DOHH2 (cell line): Measurements from ENCODE around the gene CGNL1.

ENCODE experiments used
- H3F3A ChIP-seq: fragments of 200-600 bp; sonication (generic), shearing (Covaris generic); 2 replicates; pipeline ENCODE4 v1.6.0; 2016; ENCODE audit warnings: antibody characterized with exemption, mild to moderate bottlenecking; ENCODE audit not compliant: control insufficient read depth, insufficient read depth
- H3K27ac ChIP-seq: fragments of 200-600 bp; sonication (generic); 2 replicates; pipeline ENCODE4 v1.5.1; 2014; ENCODE audit warnings: low read depth, mild to moderate bottlenecking, low read length, moderate library complexity
- H3K27me3 ChIP-seq: fragments of 200-600 bp; sonication (generic); 2 replicates; pipeline ENCODE4 v1.6.1; 2014; ENCODE audit warnings: mild to moderate bottlenecking, low read length, mixed read lengths; ENCODE audit not compliant: control insufficient read depth
- H3K36me3 ChIP-seq: fragments of 200-600 bp; sonication (generic); 2 replicates; pipeline ENCODE4 v1.6.1; 2014; ENCODE audit warnings: mild to moderate bottlenecking, low read length, moderate library complexity, mixed read lengths; ENCODE audit not compliant: control insufficient read depth
- H3K4me1 ChIP-seq: fragments of 200-600 bp; sonication (generic); 2 replicates; pipeline ENCODE4 v1.6.1; 2014; ENCODE audit warnings: mild to moderate bottlenecking, low read length, mixed read lengths; ENCODE audit not compliant: control insufficient read depth
- H3K4me2 ChIP-seq: fragments of 200-600 bp; sonication (generic); 2 replicates; pipeline ENCODE4 v1.6.0; 2014; ENCODE audit warnings: mild to moderate bottlenecking, low read length, moderate library complexity
- H3K4me3 ChIP-seq: fragments of 200-600 bp; sonication (generic); 2 replicates; pipeline ENCODE4 v1.5.1; 2014; ENCODE audit warnings: mild to moderate bottlenecking, low read length, mixed read lengths
- H3K79me2 ChIP-seq: fragments of 200-600 bp; sonication (generic); 2 replicates; pipeline ENCODE4 v1.6.1; 2014; ENCODE audit warnings: mild to moderate bottlenecking, low read length, mixed read lengths; ENCODE audit not compliant: control insufficient read depth
- H3K9me2 ChIP-seq: fragments of 200-600 bp; sonication (generic); replicated peaks from 2 replicates; pipeline ENCODE4 v1.6.1; 2014; ENCODE audit warnings: mild to moderate bottlenecking, low read length, mixed read lengths; ENCODE audit not compliant: control insufficient read depth
- H3K9me3 ChIP-seq: fragments of 200-600 bp; sonication (generic); 2 replicates; pipeline ENCODE4 v1.6.1; 2014; ENCODE audit warnings: antibody characterized with exemption, low read length, mixed read lengths; ENCODE audit not compliant: control insufficient read depth, insufficient read depth
- H4K20me1 ChIP-seq: fragments of 200-600 bp; sonication (generic); 2 replicates; pipeline ENCODE4 v1.6.0; 2014; ENCODE audit warnings: low read depth, mild to moderate bottlenecking, antibody characterized with exemption, low read length, moderate library complexity; ENCODE audit not compliant: control insufficient read depth, insufficient read depth
- EZH2phosphoT487 ChIP-seq: fragments of 200-600 bp; sonication (generic); IDR thresholded peaks from 2 replicates; pipeline ENCODE4 v1.6.1; 2017; ENCODE audit warnings: borderline replicate concordance, mild to moderate bottlenecking, antibody characterized with exemption, low read length, moderate library complexity, mixed read lengths
- TF ChIP-seq, protein P1 (sequence below): fragments of 200-600 bp; sonication (generic); IDR thresholded peaks from one replicate; pipeline ENCODE4 v1.5.1; 2014; ENCODE audit warnings: antibody characterized with exemption, mild to moderate bottlenecking, low read depth, low read length; ENCODE audit not compliant: poor library complexity, severe bottlenecking

The CGNL1 gene

DNA sequence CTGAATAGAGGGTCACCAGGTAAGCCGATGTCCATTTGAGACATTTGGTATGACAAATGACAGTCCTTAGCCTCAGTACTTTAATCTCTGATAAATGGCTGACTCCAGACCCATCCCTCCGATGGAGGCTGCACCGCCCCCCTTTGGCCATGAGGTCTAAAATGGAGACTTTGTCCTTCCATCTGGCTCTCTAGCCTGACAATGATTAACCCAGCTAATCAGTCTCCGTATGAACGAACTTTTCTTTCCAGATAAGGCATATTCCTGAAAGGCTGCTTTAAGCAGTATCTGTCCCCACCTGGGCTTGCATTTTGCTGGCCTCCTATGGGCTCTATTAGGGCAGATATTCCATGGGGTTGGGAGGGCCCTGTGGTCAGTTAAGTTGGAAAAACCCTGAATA, 204.6 kb downstream of the CGNL1 start:
- Histone ChIP-seq H3K4me3 (no peak overlapping the region), H3K27me3 (no peaks in the 10 kb centered on the region), H3K36me3 (no peaks in the 10 kb centered on the region), H4K20me1 (no peaks in the 10 kb centered on the region), H3K27ac (no peak overlapping the region), H3K4me2 (no peak overlapping the region), H3F3A (no peaks in the 10 kb centered on the region), H3K4me1 (no peaks in the 10 kb centered on the region), H3K9me2 (no peaks in the 10 kb centered on the region), H3K79me2 (no peaks in the 10 kb centered on the region), H3K9me3 (no peaks in the 10 kb centered on the region)
- no peak for TF ChIP-seq EZH2phosphoT487
- TF ChIP-seq, protein P1, sequence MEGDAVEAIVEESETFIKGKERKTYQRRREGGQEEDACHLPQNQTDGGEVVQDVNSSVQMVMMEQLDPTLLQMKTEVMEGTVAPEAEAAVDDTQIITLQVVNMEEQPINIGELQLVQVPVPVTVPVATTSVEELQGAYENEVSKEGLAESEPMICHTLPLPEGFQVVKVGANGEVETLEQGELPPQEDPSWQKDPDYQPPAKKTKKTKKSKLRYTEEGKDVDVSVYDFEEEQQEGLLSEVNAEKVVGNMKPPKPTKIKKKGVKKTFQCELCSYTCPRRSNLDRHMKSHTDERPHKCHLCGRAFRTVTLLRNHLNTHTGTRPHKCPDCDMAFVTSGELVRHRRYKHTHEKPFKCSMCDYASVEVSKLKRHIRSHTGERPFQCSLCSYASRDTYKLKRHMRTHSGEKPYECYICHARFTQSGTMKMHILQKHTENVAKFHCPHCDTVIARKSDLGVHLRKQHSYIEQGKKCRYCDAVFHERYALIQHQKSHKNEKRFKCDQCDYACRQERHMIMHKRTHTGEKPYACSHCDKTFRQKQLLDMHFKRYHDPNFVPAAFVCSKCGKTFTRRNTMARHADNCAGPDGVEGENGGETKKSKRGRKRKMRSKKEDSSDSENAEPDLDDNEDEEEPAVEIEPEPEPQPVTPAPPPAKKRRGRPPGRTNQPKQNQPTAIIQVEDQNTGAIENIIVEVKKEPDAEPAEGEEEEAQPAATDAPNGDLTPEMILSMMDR, result no peak

DNA sequence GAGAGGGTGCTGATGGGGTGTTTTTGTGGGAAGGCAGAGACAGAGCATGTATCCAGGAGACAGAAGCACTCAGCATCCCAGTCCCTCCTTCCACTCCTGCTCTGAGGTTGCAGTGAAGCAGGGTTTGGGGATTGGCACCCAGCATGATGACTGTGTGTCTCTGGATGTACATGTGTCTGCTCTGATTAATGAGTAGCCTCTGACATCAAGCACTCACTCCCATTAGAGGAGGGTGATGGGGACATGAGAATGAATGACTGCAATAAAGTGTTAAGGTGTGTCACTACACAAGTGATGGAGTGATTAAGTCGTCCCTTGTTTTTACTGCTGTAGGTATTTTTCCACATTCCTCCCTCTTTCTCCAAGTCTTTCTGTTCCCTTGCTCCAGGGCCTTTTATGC, 205.8 kb downstream of the CGNL1 start:
- TF ChIP-seq EZH2phosphoT487, result no peak
- TF ChIP-seq, protein P1, result no peak
- Histone ChIP-seq H3K9me2 (no peaks in the 10 kb centered on the region), H3K4me1 (peaks cover 9% of the 10 kb centered on the region), H3K9me3 (no peaks in the 10 kb centered on the region), H3K36me3 (no peaks in the 10 kb centered on the region), H3F3A (no peaks in the 10 kb centered on the region), H3K27ac (no peak overlapping the region), H3K4me3 (no peak overlapping the region), H3K79me2 (no peaks in the 10 kb centered on the region), H3K4me2 (no peak overlapping the region), H4K20me1 (no peaks in the 10 kb centered on the region), H3K27me3 (no peaks in the 10 kb centered on the region)

DNA sequence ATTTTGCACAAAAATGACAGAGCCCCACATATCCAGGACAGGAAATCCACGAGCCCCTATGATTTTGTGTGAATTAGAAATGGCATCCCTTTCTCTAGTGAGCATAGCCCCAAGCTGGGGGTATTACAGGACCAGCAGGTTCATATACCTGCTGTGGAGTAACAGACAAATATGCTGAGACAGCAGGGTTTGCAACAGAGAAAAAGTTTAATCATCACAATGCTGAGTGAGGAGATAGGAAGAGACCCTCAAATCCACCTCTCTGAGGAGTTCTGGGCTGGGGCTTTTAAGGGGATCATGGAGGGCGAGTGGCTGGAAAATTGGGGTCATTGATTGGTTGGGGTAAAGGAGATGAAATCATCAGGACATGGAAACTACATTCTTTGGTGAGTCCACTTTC, 207.0 kb downstream of the CGNL1 start:
- Histone ChIP-seq H3K4me1 (peaks cover 12% of the 10 kb centered on the region), H3K4me3 (no peak overlapping the region), H4K20me1 (no peaks in the 10 kb centered on the region), H3K36me3 (no peaks in the 10 kb centered on the region), H3K27ac (no peak overlapping the region), H3F3A (no peaks in the 10 kb centered on the region), H3K9me2 (no peaks in the 10 kb centered on the region), H3K27me3 (no peaks in the 10 kb centered on the region), H3K4me2 (no peak overlapping the region), H3K79me2 (no peaks in the 10 kb centered on the region), H3K9me3 (no peaks in the 10 kb centered on the region)
- TF ChIP-seq, protein P1, result no peak
- TF ChIP-seq EZH2phosphoT487, result no peak

DNA sequence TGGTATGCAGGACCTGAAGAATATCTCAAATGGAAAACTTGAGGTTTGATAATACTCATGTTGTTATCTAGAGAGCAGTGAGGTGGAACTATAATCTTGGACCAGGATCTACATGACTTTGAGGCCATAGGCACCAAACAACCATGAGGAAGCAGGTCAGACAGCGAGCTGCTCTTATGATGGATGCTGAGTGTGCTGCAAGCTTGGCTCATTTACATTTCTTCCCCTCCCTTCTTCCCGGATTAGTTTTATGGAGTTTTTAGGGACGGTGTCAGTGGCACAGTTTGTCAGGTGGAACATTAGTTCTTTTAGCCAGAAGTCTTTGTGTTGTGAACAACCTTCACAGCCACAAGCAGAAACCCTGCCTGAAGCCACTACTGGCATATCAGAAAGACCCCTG, 207.4 kb downstream of the CGNL1 start:
- Histone ChIP-seq H3K79me2 (no peaks in the 10 kb centered on the region), H3K36me3 (no peaks in the 10 kb centered on the region), H3K27ac (no peak overlapping the region), H3K4me3 (no peak overlapping the region), H4K20me1 (no peaks in the 10 kb centered on the region), H3K9me2 (no peaks in the 10 kb centered on the region), H3F3A (no peaks in the 10 kb centered on the region), H3K9me3 (no peaks in the 10 kb centered on the region), H3K4me2 (no peak overlapping the region), H3K4me1 (peaks cover 12% of the 10 kb centered on the region), H3K27me3 (no peaks in the 10 kb centered on the region)
- TF ChIP-seq, protein P1, result no peak
- TF ChIP-seq EZH2phosphoT487, result no peak
